HuH-7.5 (cell line): ENCODE measurements around the gene SLC34A3.

Experiments
- DNase-seq: peaks from one replicate; pipeline ENCODE4 v3.0.0; 2011; ENCODE audit warnings: low spot score

Gene SLC34A3

DNA sequence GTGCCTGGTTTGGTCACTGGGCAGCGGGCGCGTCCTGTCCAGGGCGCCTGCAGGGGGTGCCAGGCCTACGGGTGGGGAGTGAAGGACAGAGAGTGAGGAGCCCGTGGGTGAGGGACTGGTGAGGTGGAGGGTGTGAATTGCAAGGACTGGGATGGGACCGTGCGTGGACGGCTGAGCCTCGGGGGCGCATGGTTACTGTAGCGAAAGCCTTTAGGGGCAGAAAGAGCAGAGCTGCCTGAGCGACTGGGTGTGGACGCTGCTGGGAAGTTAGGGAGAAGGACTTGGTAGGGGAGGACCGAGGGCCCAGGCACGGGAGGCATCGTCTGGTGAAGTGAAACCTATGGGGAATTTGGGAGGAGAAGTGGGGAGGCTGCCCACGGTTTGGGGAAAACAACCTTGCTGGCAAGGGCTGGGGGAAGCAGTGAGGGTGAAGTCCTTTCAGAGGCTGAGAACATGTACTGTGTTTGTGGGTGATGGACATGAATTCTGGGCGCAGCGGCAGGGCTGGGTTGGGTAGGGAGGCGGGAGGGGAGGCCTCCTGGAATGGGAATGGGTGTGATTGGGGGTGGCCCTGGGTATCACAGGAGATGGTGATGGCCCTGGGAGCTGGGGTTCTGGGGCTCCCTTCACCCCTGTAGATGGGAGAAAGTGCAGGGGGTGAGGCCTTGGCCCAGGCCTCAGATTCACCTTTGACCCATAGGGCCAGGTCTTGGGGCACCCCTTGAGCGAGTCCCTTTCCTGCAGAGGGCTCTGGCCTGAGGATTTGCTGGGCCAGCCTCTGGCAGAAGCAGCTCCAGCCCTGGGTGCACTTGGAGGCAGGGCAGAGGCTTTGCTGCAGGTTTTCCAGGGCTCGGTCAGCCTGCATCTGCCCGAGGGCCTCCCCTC lies 45.1 kb downstream of the SLC34A3 start:
- DNase-seq: no peak

DNA sequence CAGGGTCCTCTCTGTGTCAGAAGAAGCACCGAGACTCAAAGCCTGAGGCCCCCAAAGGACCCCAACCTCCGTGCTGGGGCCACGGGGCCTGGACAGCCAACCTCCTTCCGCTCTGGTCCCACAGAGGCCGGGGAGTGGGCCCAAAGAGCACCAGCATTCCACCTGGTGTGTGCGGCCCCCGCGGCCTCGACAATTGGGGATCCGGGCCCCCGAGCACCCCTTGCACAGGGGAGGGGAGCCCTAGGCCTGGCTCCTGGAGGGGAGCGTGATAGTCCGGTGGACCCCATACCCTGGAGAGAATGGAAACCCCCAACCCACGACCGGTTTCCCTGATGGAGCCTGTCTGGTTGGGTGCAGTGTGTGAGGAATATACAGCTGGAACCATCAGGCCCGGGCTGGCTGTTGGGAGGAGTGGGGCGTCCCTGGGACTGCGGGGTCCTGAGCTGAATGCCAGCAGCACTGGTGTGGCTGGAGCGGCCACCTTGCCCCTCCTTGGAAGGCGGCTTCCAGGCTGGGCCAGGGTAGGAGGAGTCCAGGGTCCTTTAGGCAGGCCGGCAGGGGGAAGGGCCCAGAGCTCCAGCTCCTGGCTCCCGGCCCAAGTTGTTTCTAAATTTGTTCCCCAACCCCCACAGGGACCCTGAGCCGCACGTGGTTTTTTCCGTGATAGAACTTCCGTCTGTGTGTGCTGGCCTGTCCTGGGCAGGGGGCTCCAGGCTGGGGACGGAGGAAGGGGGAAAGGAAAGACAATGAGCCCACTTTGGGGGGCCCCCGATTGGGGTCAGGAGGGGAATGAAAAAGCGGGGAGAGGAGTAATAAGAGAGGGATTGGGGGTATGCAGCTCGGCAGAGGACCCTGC lies 46.0 kb downstream of the SLC34A3 start:
- DNase-seq: peak; percentile 68

- peak; percentile 93 for DNase-seq
Measured at GRCh38 chr9:137277329-137278041, 46.8 kb downstream of the SLC34A3 start, which contains the start of gene TOR4A. Gene TOR4A (plus strand): TSS chr9:137277726. CDS start chr9:137278690, 964 bp downstream.

- DNase-seq: no peak
Measured at GRCh38 chr9:137278061-137278701, 47.5 kb downstream of the SLC34A3 start.

- no peak for DNase-seq
Measured at GRCh38 chr9:137278721-137279711, 48.3 kb downstream of the SLC34A3 start.

GRCh38 chr9:137279741-137280473 lies 49.2 kb downstream of the SLC34A3 start:
- DNase-seq: no peak

DNA sequence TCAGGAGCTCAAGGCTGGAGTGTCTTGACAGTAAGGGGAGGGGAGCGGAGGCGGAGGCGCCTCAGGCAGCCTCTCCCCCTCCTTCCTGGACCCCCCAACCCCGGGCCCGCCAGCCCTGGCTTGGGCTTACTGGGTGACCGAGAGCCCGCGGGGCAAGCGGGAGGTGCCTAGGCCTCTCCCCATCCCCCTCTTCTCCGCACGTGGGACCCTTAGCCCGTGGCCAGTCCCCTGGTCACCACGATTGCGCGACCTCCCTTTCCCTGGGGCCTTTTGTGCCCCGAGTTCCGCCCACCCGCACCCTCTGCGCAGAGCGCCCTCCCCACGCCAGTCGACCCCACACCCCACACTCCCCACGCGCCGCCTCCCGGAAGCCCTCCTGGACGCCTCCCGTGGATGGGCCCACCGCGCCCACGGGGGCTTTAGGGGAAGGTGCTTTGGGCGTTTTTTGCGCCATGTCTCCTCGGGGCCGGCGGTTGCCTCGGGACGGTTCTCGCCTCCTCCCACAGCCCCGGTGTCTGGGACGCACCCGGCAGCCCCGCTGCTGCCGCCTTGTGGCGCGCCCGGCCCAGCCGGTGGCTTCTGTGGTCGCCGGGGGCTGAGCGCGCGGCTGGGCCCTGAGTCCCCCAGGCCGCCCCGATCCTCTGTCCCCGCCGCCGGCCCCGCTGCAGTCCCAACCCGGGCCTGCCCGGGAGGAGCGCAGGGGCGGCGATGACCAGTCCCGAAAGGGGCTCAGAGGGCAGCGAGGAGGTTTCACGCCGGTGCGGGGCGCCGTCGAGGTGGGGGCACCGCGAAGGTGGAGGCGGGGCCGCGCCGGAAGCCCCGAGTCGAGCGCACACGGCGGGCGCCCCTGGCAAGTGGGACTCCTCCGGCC lies 50.0 kb downstream of the SLC34A3 start:
- DNase-seq: no peak

DNA sequence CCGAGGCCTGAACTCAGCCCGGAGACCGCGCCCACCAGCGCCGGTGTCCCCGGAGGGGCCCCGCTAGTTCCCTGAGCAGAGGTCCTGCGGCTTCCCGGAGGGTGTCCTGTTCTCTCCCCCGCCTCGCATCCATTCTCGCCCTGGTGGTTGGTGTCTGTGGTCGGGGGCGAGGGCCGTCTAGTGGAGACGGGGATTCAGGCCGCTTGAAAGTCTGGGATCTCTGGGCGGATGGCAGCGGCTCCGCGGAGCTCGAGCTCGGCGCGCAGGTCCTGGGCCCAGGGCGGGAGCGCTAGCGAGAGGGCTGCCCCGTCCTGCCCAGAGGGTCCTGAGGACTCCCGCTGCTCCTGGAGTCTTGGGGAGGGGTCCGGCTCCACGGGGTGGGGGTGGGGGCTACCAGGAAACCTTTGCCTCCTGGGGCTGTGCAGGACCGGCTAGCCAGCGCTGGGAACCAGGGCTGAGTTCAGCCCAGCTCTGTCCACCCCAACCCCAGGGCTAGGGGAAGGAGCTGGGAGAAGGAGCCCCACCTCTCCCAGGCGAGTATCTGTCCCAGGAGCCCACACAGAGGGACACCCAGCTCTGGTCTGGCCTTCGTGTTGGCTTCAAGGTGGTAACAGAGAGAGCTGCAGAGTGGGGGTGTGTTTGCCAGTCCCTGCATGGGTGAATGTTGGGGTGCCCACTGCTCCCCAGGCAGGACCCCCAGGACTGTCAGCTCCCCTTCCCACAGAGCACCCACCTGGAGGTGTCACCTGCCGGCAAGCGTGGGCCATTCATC lies 50.8 kb downstream of the SLC34A3 start:
- no peak for DNase-seq
